MM.1S (cell line): ENCODE data around the gene JPH4.

ENCODE experiments used
- DNase-seq: peaks from one replicate; pipeline ENCODE4 v3.0.0-alpha.2; 2015
- H2AFZ ChIP-seq: fragments of 300-600 bp; sonication (generic); 2 replicates; pipeline ENCODE4 v1.6.0; 2016; ENCODE audit warnings: antibody characterized with exemption, low read length
- H3F3A ChIP-seq: fragments of 300-600 bp; sonication (generic); 2 replicates; pipeline ENCODE4 v1.6.1; 2016; ENCODE audit warnings: mild to moderate bottlenecking, antibody characterized with exemption, low read length, moderate library complexity, mixed read lengths; ENCODE audit not compliant: insufficient read depth
- H3K27ac ChIP-seq: fragments of 300-600 bp; sonication (generic); 2 replicates; pipeline ENCODE4 v1.5.1; 2016; ENCODE audit warnings: mild to moderate bottlenecking, low read length
- H3K27me3 ChIP-seq: fragments of 300-600 bp; sonication (generic); replicated peaks from 2 replicates; pipeline ENCODE4 v1.6.0; 2016; ENCODE audit warnings: low read length; ENCODE audit not compliant: insufficient read depth
- H3K36me3 ChIP-seq: fragments of 300-600 bp; sonication (generic); replicated peaks from 2 replicates; pipeline ENCODE4 v1.6.1; 2016; ENCODE audit warnings: mild to moderate bottlenecking, low read length, mixed read lengths; ENCODE audit not compliant: insufficient read depth
- H3K4me1 ChIP-seq: fragments of 300-600 bp; sonication (generic); 2 replicates; pipeline ENCODE4 v1.6.1; 2016; ENCODE audit warnings: low read length, mixed read lengths
- H3K4me2 ChIP-seq: fragments of 300-600 bp; sonication (generic); 2 replicates; pipeline ENCODE4 v1.6.0; 2016; ENCODE audit warnings: low read depth, low read length
- H3K4me3 ChIP-seq: fragments of 300-600 bp; sonication (generic); 2 replicates; pipeline ENCODE4 v1.5.1; 2016; ENCODE audit warnings: low read length, mixed read lengths
- H3K79me2 ChIP-seq: fragments of 300-600 bp; sonication (generic); 2 replicates; pipeline ENCODE4 v1.6.1; 2016; ENCODE audit warnings: mixed run types, low read length, mixed read lengths
- H3K9ac ChIP-seq: fragments of 300-600 bp; sonication (generic); 2 replicates; pipeline ENCODE4 v1.6.1; 2016; ENCODE audit warnings: low read length, mixed read lengths
- H3K9me2 ChIP-seq: fragments of 300-600 bp; sonication (generic); replicated peaks from 2 replicates; pipeline ENCODE4 v1.6.1; 2016; ENCODE audit warnings: mild to moderate bottlenecking, low read length, mixed read lengths; ENCODE audit not compliant: insufficient read depth
- H3K9me3 ChIP-seq: fragments of 300-600 bp; sonication (generic); replicated peaks from 2 replicates; pipeline ENCODE4 v1.6.1; 2016; ENCODE audit warnings: mild to moderate bottlenecking, low read length, mixed read lengths; ENCODE audit not compliant: insufficient read depth
- H4K20me1 ChIP-seq: fragments of 300-600 bp; sonication (generic); 2 replicates; pipeline ENCODE4 v1.6.1; 2016; ENCODE audit warnings: mild to moderate bottlenecking, low read length, moderate library complexity, mixed read lengths; ENCODE audit not compliant: insufficient read depth
- EZH2 ChIP-seq: fragments of 300-600 bp; sonication (generic); optimal IDR thresholded peaks from 2 replicates; pipeline ENCODE3; 2017; ENCODE audit warnings: low read depth, mild to moderate bottlenecking, antibody characterized with exemption, low read length, mixed read lengths
- EZH2phosphoT487 ChIP-seq: fragments of 300-600 bp; sonication (generic); IDR thresholded peaks from 2 replicates; pipeline ENCODE4 v1.6.1; 2018; ENCODE audit warnings: antibody characterized with exemption, low read length
- TF ChIP-seq, protein P1 (sequence below): fragments of 300-600 bp; sonication (generic); IDR thresholded peaks from 2 replicates; pipeline ENCODE4 v1.5.1; 2016; ENCODE audit warnings: antibody characterized with exemption, low read length, mixed read lengths

Gene JPH4

DNA sequence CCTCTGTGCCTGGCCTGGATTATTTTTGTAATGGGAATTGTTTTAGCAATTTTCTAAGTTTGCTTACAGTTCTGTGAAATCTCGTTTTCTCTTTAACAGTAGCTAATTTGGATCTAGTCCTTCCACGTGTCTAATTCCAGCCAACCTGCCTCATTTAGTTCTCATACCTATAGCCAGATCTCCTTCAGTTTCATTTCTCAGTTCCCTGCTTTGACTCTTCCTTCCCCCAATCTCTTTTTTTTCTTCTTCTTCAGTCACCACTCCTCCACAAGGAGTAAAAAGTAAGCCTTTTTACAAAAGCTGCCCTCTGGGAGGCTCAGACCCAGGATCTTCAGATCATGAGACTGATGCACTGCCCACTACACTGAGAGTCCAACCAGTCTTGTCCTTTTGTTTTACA, 21.1 kb downstream of the JPH4 start:
- H4K20me1 ChIP-seq: no peaks in the 10 kb centered on the region
- peak overlapping the region; percentile 66; the same call in 1 of the 2 replicates for H3K27ac ChIP-seq
- H3K9ac ChIP-seq: no peak overlapping the region; the same call in 1 of the 2 replicates
- no peak overlapping the region for H2AFZ ChIP-seq
- H3K9me3 ChIP-seq: no peaks in the 10 kb centered on the region
- no peaks in the 10 kb centered on the region for H3K27me3 ChIP-seq
- H3K9me2 ChIP-seq: no peaks in the 10 kb centered on the region
- no peaks in the 10 kb centered on the region for H3F3A ChIP-seq
- no peaks in the 10 kb centered on the region for H3K36me3 ChIP-seq
- TF ChIP-seq EZH2phosphoT487 (no peak), EZH2 (no peak)
- TF ChIP-seq, protein P1, sequence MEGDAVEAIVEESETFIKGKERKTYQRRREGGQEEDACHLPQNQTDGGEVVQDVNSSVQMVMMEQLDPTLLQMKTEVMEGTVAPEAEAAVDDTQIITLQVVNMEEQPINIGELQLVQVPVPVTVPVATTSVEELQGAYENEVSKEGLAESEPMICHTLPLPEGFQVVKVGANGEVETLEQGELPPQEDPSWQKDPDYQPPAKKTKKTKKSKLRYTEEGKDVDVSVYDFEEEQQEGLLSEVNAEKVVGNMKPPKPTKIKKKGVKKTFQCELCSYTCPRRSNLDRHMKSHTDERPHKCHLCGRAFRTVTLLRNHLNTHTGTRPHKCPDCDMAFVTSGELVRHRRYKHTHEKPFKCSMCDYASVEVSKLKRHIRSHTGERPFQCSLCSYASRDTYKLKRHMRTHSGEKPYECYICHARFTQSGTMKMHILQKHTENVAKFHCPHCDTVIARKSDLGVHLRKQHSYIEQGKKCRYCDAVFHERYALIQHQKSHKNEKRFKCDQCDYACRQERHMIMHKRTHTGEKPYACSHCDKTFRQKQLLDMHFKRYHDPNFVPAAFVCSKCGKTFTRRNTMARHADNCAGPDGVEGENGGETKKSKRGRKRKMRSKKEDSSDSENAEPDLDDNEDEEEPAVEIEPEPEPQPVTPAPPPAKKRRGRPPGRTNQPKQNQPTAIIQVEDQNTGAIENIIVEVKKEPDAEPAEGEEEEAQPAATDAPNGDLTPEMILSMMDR: no peak
- H3K4me3 ChIP-seq: 0 out of 2 replicates have a peak overlapping the region, but pooled peaks have one; percentile 88
- peaks cover 5% of the 10 kb centered on the region; the same call in 1 of the 2 replicates for H3K4me1 ChIP-seq
- peaks cover 8% of the 10 kb centered on the region for H3K79me2 ChIP-seq
- H3K4me2 ChIP-seq: peak overlapping the region; percentile 83; the same call in 1 of the 2 replicates
- no peak for DNase-seq

DNA sequence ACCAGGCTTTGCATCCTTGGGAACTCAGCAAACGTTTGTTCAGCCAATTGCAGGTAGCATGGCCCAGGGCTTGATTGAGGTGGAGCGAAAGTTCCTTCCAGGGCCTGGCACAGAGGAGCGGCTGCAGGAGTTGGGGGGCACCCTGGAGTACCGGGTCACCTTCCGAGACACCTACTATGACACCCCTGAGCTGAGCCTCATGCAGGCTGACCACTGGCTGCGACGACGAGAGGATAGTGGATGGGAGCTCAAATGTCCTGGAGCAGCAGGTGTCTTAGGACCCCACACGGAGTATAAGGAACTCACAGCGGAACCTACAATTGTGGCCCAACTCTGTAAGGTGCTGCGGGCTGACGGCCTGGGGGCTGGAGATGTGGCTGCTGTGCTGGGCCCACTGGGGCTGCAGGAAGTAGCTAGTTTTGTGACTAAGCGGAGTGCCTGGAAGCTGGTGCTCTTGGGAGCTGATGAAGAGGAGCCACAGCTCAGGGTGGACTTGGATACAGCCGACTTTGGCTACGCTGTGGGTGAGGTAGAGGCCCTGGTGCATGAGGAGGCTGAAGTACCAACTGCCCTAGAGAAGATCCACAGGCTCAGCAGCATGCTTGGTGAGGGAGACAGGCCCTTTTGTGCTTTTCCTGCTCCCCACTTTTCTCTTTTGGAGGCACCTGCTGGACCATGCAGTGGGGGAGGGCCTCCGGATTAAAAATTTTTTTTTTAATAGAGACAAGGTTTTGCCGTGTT, 21.7 kb downstream of the JPH4 start:
- peak overlapping the region; percentile 69 for H2AFZ ChIP-seq
- DNase-seq: no peak
- H3K9me2 ChIP-seq: no peaks in the 10 kb centered on the region
- H3K27ac ChIP-seq: peak overlapping the region; percentile 66; the same call in 1 of the 2 replicates
- H3K4me2 ChIP-seq: peak overlapping the region; percentile 83
- no peaks in the 10 kb centered on the region for H3K9me3 ChIP-seq
- no peaks in the 10 kb centered on the region for H3K27me3 ChIP-seq
- TF ChIP-seq, protein P1: no peak
- TF ChIP-seq EZH2 (no peak), EZH2phosphoT487 (no peak)
- H4K20me1 ChIP-seq: no peaks in the 10 kb centered on the region
- H3K4me3 ChIP-seq: peak overlapping the region; percentile 88
- H3K79me2 ChIP-seq: peaks cover 8% of the 10 kb centered on the region
- no peaks in the 10 kb centered on the region for H3K36me3 ChIP-seq
- peak overlapping the region; percentile 80 for H3K9ac ChIP-seq
- H3F3A ChIP-seq: no peaks in the 10 kb centered on the region
- H3K4me1 ChIP-seq: peaks cover 5% of the 10 kb centered on the region; the same call in 1 of the 2 replicates

DNA sequence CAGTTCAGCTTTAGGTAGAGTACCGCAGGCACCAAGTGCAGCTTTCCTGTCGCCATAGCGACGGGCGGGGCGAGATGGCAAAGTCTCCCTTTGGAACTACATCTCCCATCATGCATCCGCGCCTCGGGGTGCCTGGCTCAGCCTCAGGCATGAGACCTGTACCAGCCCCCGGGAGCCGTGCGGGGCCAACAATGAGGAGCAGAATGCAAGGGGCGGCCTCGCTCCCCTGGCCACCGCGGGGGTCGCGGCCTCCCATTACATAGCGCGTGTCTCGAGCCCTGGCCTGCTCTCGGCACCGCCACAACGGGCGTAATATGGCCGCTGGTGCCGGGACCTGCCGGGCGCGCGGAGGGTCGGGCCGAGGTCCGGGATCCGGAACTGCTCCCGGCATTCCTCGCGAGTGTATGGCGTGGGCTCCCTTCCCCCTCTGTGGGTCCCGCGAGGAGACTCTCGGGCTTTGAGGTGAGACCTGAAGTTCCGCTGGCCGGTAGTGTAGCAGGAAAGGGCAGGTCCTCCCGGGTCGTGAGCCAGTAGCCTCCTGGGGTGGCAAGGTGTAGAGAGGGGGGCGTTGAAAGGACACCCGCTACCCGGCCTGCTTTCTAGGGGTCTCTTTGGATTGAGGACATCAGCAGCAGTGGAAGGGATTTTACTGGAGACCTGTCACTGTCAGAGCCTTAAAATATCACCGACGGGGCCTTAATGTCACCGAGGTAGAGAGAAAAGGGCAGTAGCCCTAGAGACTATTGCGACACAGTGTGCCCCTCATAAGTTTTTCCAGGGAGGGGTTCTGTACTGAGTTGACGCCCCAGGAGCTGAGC, 22.5 kb downstream of the JPH4 start, which contains the start of gene THTPA:
TSS of gene THTPA (plus strand) at position 390 of the 818 bp plus-strand sequence. CDS start 487 bp downstream, outside the sequence.
- DNase-seq: peak; percentile 83
- Histone ChIP-seq H4K20me1 (no peaks in the 10 kb centered on the region), H3K9ac (peak within 1 kb of the TSS; percentile 80), H3K27ac (peak within 1 kb of the TSS; percentile 66; the same call in 1 of the 2 replicates), H3K9me2 (no peaks in the 10 kb centered on the region), H3F3A (no peaks in the 10 kb centered on the region), H3K27me3 (no peaks in the 10 kb centered on the region), H2AFZ (peak within 1 kb of the TSS; percentile 69), H3K36me3 (no peaks in the 10 kb centered on the region), H3K4me2 (peak within 1 kb of the TSS; percentile 83), H3K4me3 (peak within 1 kb of the TSS; percentile 88), H3K4me1 (peaks cover 5% of the 10 kb centered on the region; the same call in 1 of the 2 replicates), H3K9me3 (no peaks in the 10 kb centered on the region), H3K79me2 (peaks cover 8% of the 10 kb centered on the region)
- no peak for TF ChIP-seq EZH2
- TF ChIP-seq, protein P1: no peak
- TF ChIP-seq EZH2phosphoT487: no peak
